Lung (tissue), 12 donors: ENCODE measurements around the gene BCAS3. TPM values are rescaled to one million over a fixed set of nuclear protein-coding genes. Genes with fewer than 3 reads are reported as not detected.
"Not testable (repeated sequence)": the region's sequence is repeated elsewhere in the genome, so short reads cannot be mapped to it uniquely, and the experiment has no call there.

ENCODE experiments used
- ATAC-seq: fragments of 200-7000 bp; cut with Tn5 transposase; one replicate; pipeline ENCODE4 v1.9.1; 2020; ENCODE audit warnings: moderate number of reproducible peaks; ENCODE audit not compliant: insufficient read depth, low FRiP score
- DNase-seq, 3 donors: peaks; one replicate each; pipeline ENCODE4 v3.0.0-alpha.2; 2013 to 2017
- H3K27ac ChIP-seq, 2 donors: one replicate each; pipeline ENCODE4 v1.5.1; 2013; ENCODE audit warnings: mild to moderate bottlenecking in 2 of 2, moderate library complexity in 2 of 2, control low read depth in 1 of 2, inconsistent platforms in 1 of 2, low read depth in 1 of 2, low read length in 1 of 2
- H3K27me3 ChIP-seq, 3 donors: one replicate each; pipeline ENCODE4 v1.5.1; 2013; ENCODE audit warnings: low read length in 2 of 3; ENCODE audit not compliant: control insufficient read depth in 3 of 3, insufficient read depth in 3 of 3
- H3K36me3 ChIP-seq, 4 donors: one replicate each; pipeline ENCODE4 v1.5.1; 2013; ENCODE audit warnings: low read length in 4 of 4, mild to moderate bottlenecking in 1 of 4, moderate library complexity in 1 of 4; ENCODE audit not compliant: control insufficient read depth in 4 of 4, insufficient read depth in 4 of 4
- H3K4me1 ChIP-seq, 5 donors: one replicate each; pipeline ENCODE4 v1.5.1; 2013; ENCODE audit warnings: low read length in 5 of 5, mild to moderate bottlenecking in 2 of 5, moderate library complexity in 1 of 5; ENCODE audit not compliant: control insufficient read depth in 5 of 5, insufficient read depth in 5 of 5
- H3K4me3 ChIP-seq: one replicate; pipeline ENCODE4 v1.5.1; 2013; ENCODE audit warnings: mild to moderate bottlenecking, control low read depth, moderate library complexity
- H3K9ac ChIP-seq, 2 donors: one replicate each; pipeline ENCODE4 v1.5.1; 2013; ENCODE audit warnings: low read length in 2 of 2, control low read depth in 1 of 2; ENCODE audit not compliant: insufficient read depth in 1 of 2
- H3K9me3 ChIP-seq, 4 donors: one replicate each; pipeline ENCODE4 v1.5.1; 2013; ENCODE audit warnings: low read length in 3 of 4, mild to moderate bottlenecking in 1 of 4, moderate library complexity in 1 of 4; ENCODE audit not compliant: control insufficient read depth in 4 of 4, insufficient read depth in 3 of 4
- CTCF ChIP-seq: IDR thresholded peaks from 2 replicates; pipeline ENCODE4 v1.5.1; 2012; ENCODE audit warnings: mild to moderate bottlenecking; ENCODE audit errors: control extremely low read depth, extremely low read depth
- WGBS, 2 donors: extraction: QIAGEN DNeasy Blood & Tissue Kit; methylation state at CpG; one replicate each; pipeline ENCODE4 v1.1.7; 2013; 5-methylcytosine and 5-hydroxymethylcytosine counted together
- polyA plus RNA-seq, 2 donors: library from polyadenylated mRNA; stranded (reverse); fragments of 200-250 nt; gene quantifications; one replicate each; pipeline ENCODE4 v1.2.1, GENCODE V29; 2013
- total RNA-seq, 2 donors: library from RNA; depleted of rRNA in 1 of 2; stranded (reverse); fragments of >200 nt in 1 of 2; gene quantifications; one replicate each; pipeline ENCODE4 v1.2.1, GENCODE V29; 2014 to 2021
- donor health status: control.
- donor health status: control.
- donor health status: Bipolar disorder and iron deficiency.
- donor health status: healthy.
- donor health status: DM: yes; HTN: yes; CAD: no.

Gene BCAS3
- total and polyA plus RNA-seq, 4 donors = 4.0 to 101 (median 20.3) TPM

GRCh38 chr17:60752873-60753577 is 75.4 kb downstream of the BCAS3 start:
- WGBS, 2 donors = 94 to 97% methylated on average over 8 of the region's 8 CpGs
- ATAC-seq (no peak), DNase-seq (no peak)
- no peak overlapping the region for H3K4me3 ChIP-seq
- H3K9me3 ChIP-seq = no peaks in the 10 kb centered on the region
- H3K4me1 ChIP-seq = no peaks in the 10 kb centered on the region
- no peak for TF ChIP-seq CTCF
- peaks cover 0 to 4% (median 0%) of the 10 kb centered on the region in 4 donors for H3K36me3 ChIP-seq
- no peak overlapping the region for H3K27ac ChIP-seq
- H3K9ac ChIP-seq = no peak overlapping the region
- H3K27me3 ChIP-seq = no peaks in the 10 kb centered on the region

- Histone ChIP-seq H3K9me3 (no peaks in the 10 kb centered on the region), H3K4me3 (no peak overlapping the region), H3K27me3 (no peaks in the 10 kb centered on the region), H3K36me3 (no peaks in the 10 kb centered on the region), H3K4me1 (no peaks in the 10 kb centered on the region), H3K9ac (no peak overlapping the region), H3K27ac (no peak overlapping the region)
- WGBS, 2 donors = 72 to 81% methylated on average over 8 of the region's 8 CpGs
- TF ChIP-seq CTCF = no peak
- no peak for ATAC-seq
- DNase-seq = no peak
Observed at GRCh38 chr17:60754057-60754604, 76.5 kb downstream of the BCAS3 start.

- WGBS, 2 donors = 80 to 89% methylated on average over 12 of the region's 12 CpGs
Observed at GRCh38 chr17:60756798-60757197, 79.1 kb downstream of the BCAS3 start.

DNA sequence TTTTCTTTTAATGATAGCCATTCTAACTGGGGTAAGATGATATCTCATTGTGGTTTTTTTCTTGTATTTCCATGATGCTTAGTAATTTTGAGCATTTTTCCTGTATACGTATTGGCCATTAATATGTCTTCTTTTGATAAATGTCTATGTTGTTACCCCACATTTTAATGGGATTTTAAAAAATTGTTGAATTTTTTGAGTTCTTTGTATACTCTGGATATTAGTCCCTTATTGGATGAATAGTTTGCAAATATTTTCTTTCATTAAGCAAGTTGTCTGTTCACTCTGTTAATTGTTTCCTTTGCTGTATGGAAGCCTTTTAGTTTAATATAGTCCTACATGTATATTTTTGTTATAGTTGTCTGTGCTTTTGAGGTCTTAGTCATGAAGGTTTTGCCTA is 79.8 kb downstream of the BCAS3 start:
- WGBS, 2 donors = 93 to 96% methylated on average over 1 of the region's 1 CpG
- Histone ChIP-seq H3K27ac (no peak overlapping the region), H3K9me3 (peaks cover 0 to 5% (median 0%) of the 10 kb centered on the region in 4 donors), H3K4me3 (no peak overlapping the region), H3K27me3 (no peaks in the 10 kb centered on the region), H3K36me3 (no peaks in the 10 kb centered on the region), H3K4me1 (no peaks in the 10 kb centered on the region), H3K9ac (no peak overlapping the region)
- no peak for DNase-seq
- TF ChIP-seq CTCF = no peak
- ATAC-seq = no peak

More at GRCh38 chr17:60756798-60757197, 79.1 kb downstream of the BCAS3 start:
- H3K4me3 ChIP-seq, H3K9me3 ChIP-seq, DNase-seq, H3K36me3 ChIP-seq, H3K27me3 ChIP-seq, H3K9ac ChIP-seq, ATAC-seq, H3K27ac ChIP-seq, H3K4me1 ChIP-seq: not testable (repeated sequence)
